ENCODE data around the gene ACAP3. TPM values are rescaled to one million over a fixed set of nuclear protein-coding genes. Genes with fewer than 3 reads are reported as not detected.

Gene ACAP3
- total RNA-seq, 1 donor from 2014 or later: 26.1 TPM

- H3K4me1 Mint-ChIP-seq: peaks cover 16% of the 10 kb centered on the region
- DNase-seq (no peak), ATAC-seq (ENCODE audit: low read depth) (peak; percentile 40)
- peak overlapping the region; percentile 14 for H3K27ac Mint-ChIP-seq
- no peak for TF ChIP-seq CTCF (IDR thresholded peaks at IDR 0.05)
- H3K9me3 Mint-ChIP-seq: no peaks in the 10 kb centered on the region
- ChIA-PET CTCF (interaction anchor here (1.2 to 1.9 kb wide), 2 partner anchors 10 to 138 kb away, joined by 3 to 7 read pairs; no protein-coding TSS in a partner anchor), POLR2A (interaction anchor here (0.8 to 1.0 kb wide), 2 partner anchors 10 to 196 kb away, joined by 3 to 4 read pairs; no protein-coding TSS in a partner anchor)
- H3K36me3 Mint-ChIP-seq (ENCODE audit: low read depth): peaks cover 68% of the 10 kb centered on the region
- H3K4me3 Mint-ChIP-seq: no peak overlapping the region
- intact Hi-C loops (cut with micrococcal nuclease): no loop called here
- H3K27me3 Mint-ChIP-seq: no peaks in the 10 kb centered on the region
These were observed 47.7 kb downstream of the ACAP3 start for GRCh38 chr1:1259951-1260600.

- H3K4me3 Mint-ChIP-seq: no peak overlapping the region
- ATAC-seq (ENCODE audit: low read depth): no peak
- intact Hi-C loops (cut with micrococcal nuclease): no loop called here
- H3K36me3 Mint-ChIP-seq (ENCODE audit: low read depth): peaks cover 70% of the 10 kb centered on the region
- DNase-seq: no peak
- H3K4me1 Mint-ChIP-seq: peaks cover 16% of the 10 kb centered on the region
- no peak for TF ChIP-seq CTCF (IDR thresholded peaks at IDR 0.05)
- ChIA-PET CTCF (interaction anchor here (1.9 kb wide), 1 partner anchor 137 kb away, joined by 7 read pairs; no protein-coding TSS in a partner anchor), POLR2A (no interaction called here)
- no peaks in the 10 kb centered on the region for H3K27me3 Mint-ChIP-seq
- H3K9me3 Mint-ChIP-seq: no peaks in the 10 kb centered on the region
- H3K27ac Mint-ChIP-seq: peak overlapping the region; percentile 14
These were observed 48.2 kb downstream of the ACAP3 start for GRCh38 chr1:1259540-1259939.

DNA sequence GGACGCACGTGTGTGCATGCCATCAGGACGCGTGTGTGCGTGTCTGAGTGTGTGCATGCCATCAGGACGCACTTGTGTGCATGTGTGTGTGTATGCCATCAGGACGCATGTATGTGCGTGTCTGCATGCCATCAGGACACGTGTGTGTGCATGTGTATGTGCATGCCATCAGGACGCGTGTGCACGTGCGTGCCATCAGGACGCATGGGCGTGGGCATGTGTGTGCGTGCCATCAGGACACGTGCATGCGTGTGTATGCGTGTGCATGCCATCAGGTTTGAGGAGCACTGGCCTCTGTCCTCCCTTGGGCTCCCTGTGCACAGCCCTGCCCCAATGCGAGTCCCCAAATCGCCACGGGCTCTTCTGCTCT is 48.6 kb downstream of the ACAP3 start:
- no peak overlapping the region for H3K27ac Mint-ChIP-seq
- peaks cover 16% of the 10 kb centered on the region for H3K4me1 Mint-ChIP-seq
- no peak for DNase-seq
- no peaks in the 10 kb centered on the region for H3K9me3 Mint-ChIP-seq
- TF ChIP-seq CTCF (IDR thresholded peaks at IDR 0.05): no peak
- intact Hi-C loops (cut with micrococcal nuclease): no loop called here
- no peak for ATAC-seq (ENCODE audit: low read depth)
- no peaks in the 10 kb centered on the region for H3K27me3 Mint-ChIP-seq
- H3K36me3 Mint-ChIP-seq (ENCODE audit: low read depth): peaks cover 69% of the 10 kb centered on the region
- no peak overlapping the region for H3K4me3 Mint-ChIP-seq
- ChIA-PET CTCF (no interaction called here), POLR2A (no interaction called here)

- no peak for ATAC-seq (ENCODE audit: low read depth)
- H3K36me3 Mint-ChIP-seq (ENCODE audit: low read depth): peaks cover 76% of the 10 kb centered on the region
- DNase-seq: no peak
- no peak overlapping the region for H3K27ac Mint-ChIP-seq
- ChIA-PET CTCF (no interaction called here), POLR2A (interaction anchor here (0.6 kb wide), 1 partner anchor 96 kb away, joined by 3 read pairs; no protein-coding TSS in a partner anchor)
- H3K27me3 Mint-ChIP-seq: no peaks in the 10 kb centered on the region
- no peak overlapping the region for H3K4me3 Mint-ChIP-seq
- intact Hi-C loops (cut with micrococcal nuclease): no loop called here
- no peaks in the 10 kb centered on the region for H3K9me3 Mint-ChIP-seq
- TF ChIP-seq CTCF (IDR thresholded peaks at IDR 0.05): no peak
- peaks cover 16% of the 10 kb centered on the region for H3K4me1 Mint-ChIP-seq
These were observed 50.5 kb downstream of the ACAP3 start for GRCh38 chr1:1256956-1257871.

- peaks cover 65% of the 10 kb centered on the region for H3K36me3 Mint-ChIP-seq (ENCODE audit: low read depth)
- intact Hi-C loops (cut with micrococcal nuclease): no loop called here
- H3K27me3 Mint-ChIP-seq: no peaks in the 10 kb centered on the region
- H3K9me3 Mint-ChIP-seq: no peaks in the 10 kb centered on the region
- ChIA-PET CTCF (interaction anchor here (1.1 kb wide), 1 partner anchor 133 kb away, joined by 4 read pairs; no protein-coding TSS in a partner anchor), POLR2A (interaction anchor here (0.6 kb wide), 1 partner anchor 47 kb away, joined by 4 read pairs; no protein-coding TSS in a partner anchor)
- TF ChIP-seq CTCF (IDR thresholded peaks at IDR 0.05): no peak
- H3K27ac Mint-ChIP-seq: no peak overlapping the region
- H3K4me3 Mint-ChIP-seq: no peak overlapping the region
- peaks cover 18% of the 10 kb centered on the region for H3K4me1 Mint-ChIP-seq
- ATAC-seq (ENCODE audit: low read depth) (no peak), DNase-seq (no peak)
These were observed 52.1 kb downstream of the ACAP3 start for GRCh38 chr1:1255611-1256010.

Data from activated B cell treated with CpG ODN at 0.5 μM for 24 hours (primary cell).